Small intestine (tissue), 7 donors: ENCODE results near the gene CCR3. TPM values are rescaled to one million over a fixed set of nuclear protein-coding genes. Genes with fewer than 3 reads are reported as not detected.

Experiments
- DNase-seq, 2 donors: peaks; one replicate each; pipeline versions ENCODE4 v3.0.0 to v3.0.0-alpha.2; 2013
- FAIRE-seq: peaks from 2 replicates; lab custom pipeline; 2012; peaks lifted over from hg19 to GRCh38; lab: Jason Lieb, UNC
- H3K27ac ChIP-seq, 3 donors: one replicate each; pipeline ENCODE4 v1.5.1; 2013; ENCODE audit warnings: low read length in 2 of 3, mild to moderate bottlenecking in 2 of 3, control low read depth in 1 of 3, inconsistent platforms in 1 of 3, low read depth in 1 of 3, moderate library complexity in 1 of 3
- H3K27me3 ChIP-seq, 3 donors: one replicate each; pipeline ENCODE4 v1.6.1; 2013; ENCODE audit warnings: low read length in 3 of 3, inconsistent platforms in 1 of 3; ENCODE audit not compliant: control insufficient read depth in 3 of 3, insufficient read depth in 3 of 3
- H3K36me3 ChIP-seq, 3 donors: one replicate each; pipeline ENCODE4 v1.6.1; 2013; ENCODE audit warnings: low read length in 3 of 3, inconsistent platforms in 1 of 3, low read depth in 1 of 3, mild to moderate bottlenecking in 1 of 3, moderate library complexity in 1 of 3; ENCODE audit not compliant: control insufficient read depth in 3 of 3, insufficient read depth in 2 of 3
- H3K4me1 ChIP-seq, 3 donors: one replicate each; pipeline ENCODE4 v1.6.1; 2013; ENCODE audit warnings: low read length in 2 of 3, inconsistent platforms in 1 of 3, low read depth in 1 of 3, mild to moderate bottlenecking in 1 of 3, moderate library complexity in 1 of 3; ENCODE audit not compliant: control insufficient read depth in 3 of 3, insufficient read depth in 2 of 3
- H3K4me3 ChIP-seq, 3 donors: one replicate each; pipeline ENCODE4 v1.5.1; 2013; ENCODE audit warnings: low read length in 3 of 3, control low read depth in 1 of 3, inconsistent platforms in 1 of 3, low read depth in 1 of 3, mild to moderate bottlenecking in 1 of 3, moderate library complexity in 1 of 3
- H3K9me3 ChIP-seq, 2 donors: one replicate each; pipeline ENCODE4 v1.6.1; 2013; ENCODE audit warnings: low read depth in 1 of 2, low read length in 1 of 2; ENCODE audit not compliant: control insufficient read depth in 2 of 2, insufficient read depth in 1 of 2
- WGBS, 3 donors: extraction: QIAGEN DNeasy Blood & Tissue Kit; methylation state at CpG; one replicate each; pipeline ENCODE4 v1.1.7; 2013; 5-methylcytosine and 5-hydroxymethylcytosine counted together
- polyA plus RNA-seq, 4 donors: library from polyadenylated mRNA; stranded (reverse) in 3 of 4; unstranded in 1 of 4; fragments of 200-250 nt in 3 of 4; fragments of 120-200 nt in 1 of 4; gene quantifications; one replicate each; pipeline versions ENCODE4 v1.2.1 to v1.2.3, GENCODE V29; 2013
- donor health status: healthy with polysubstance abuse.
- donor health status: control.
- donor health status: control.
- donor health status: Bipolar disorder and iron deficiency.
- donor health status: healthy.

Gene CCR3
- polyA plus RNA-seq, 4 donors, result 0.22 TPM; not detected in 3

GRCh38 chr3:46293035-46293724 lies 50.9 kb downstream of the CCR3 start:
- no peak overlapping the region for H3K4me3 ChIP-seq
- H3K36me3 ChIP-seq, result no peaks in the 10 kb centered on the region
- peak overlapping the region in 1 of 3 donors; percentile 76 for H3K27ac ChIP-seq
- no peaks in the 10 kb centered on the region for H3K9me3 ChIP-seq
- H3K4me1 ChIP-seq, result peaks cover 0 to 2% (median 0%) of the 10 kb centered on the region in 3 donors
- WGBS, 3 donors, result 72 to 77% (median 73%) methylated on average over 2 of the region's 2 CpGs
- FAIRE-seq (no peak), DNase-seq (no peak)
- peaks cover 0 to 2% (median 0%) of the 10 kb centered on the region in 3 donors for H3K27me3 ChIP-seq

GRCh38 chr3:46293991-46294833 lies 52.0 kb downstream of the CCR3 start:
- 38 to 67% (median 47%) methylated on average over 4 of the region's 4 CpGs for WGBS, 3 donors
- Histone ChIP-seq H3K4me3 (no peak overlapping the region), H3K27me3 (peaks cover 0 to 4% (median 0%) of the 10 kb centered on the region in 3 donors), H3K4me1 (peaks cover 0 to 2% (median 0%) of the 10 kb centered on the region in 3 donors), H3K36me3 (no peaks in the 10 kb centered on the region), H3K27ac (peak overlapping the region in 1 of 3 donors; percentile 76), H3K9me3 (no peaks in the 10 kb centered on the region)
- DNase-seq (no peak), FAIRE-seq (no peak)

- Histone ChIP-seq H3K4me3 (no peak overlapping the region), H3K9me3 (no peaks in the 10 kb centered on the region), H3K4me1 (peaks cover 0 to 2% (median 0%) of the 10 kb centered on the region in 3 donors), H3K36me3 (no peaks in the 10 kb centered on the region), H3K27me3 (peaks cover 0 to 4% (median 0%) of the 10 kb centered on the region in 3 donors), H3K27ac (no peak overlapping the region)
- FAIRE-seq (no peak), DNase-seq (no peak)
- WGBS, 3 donors, result 65 to 94% (median 88%) methylated on average over 1 of the region's 1 CpG
Observed at GRCh38 chr3:46296826-46297225, 54.6 kb downstream of the CCR3 start.

- 61 to 64% (median 64%) methylated on average over 9 of the region's 9 CpGs for WGBS, 3 donors
- Histone ChIP-seq H3K4me3 (no peak overlapping the region), H3K4me1 (peaks cover 0 to 2% (median 0%) of the 10 kb centered on the region in 3 donors), H3K36me3 (no peaks in the 10 kb centered on the region), H3K9me3 (no peaks in the 10 kb centered on the region), H3K27me3 (peaks cover 0 to 4% (median 0%) of the 10 kb centered on the region in 3 donors), H3K27ac (peak overlapping the region in 1 of 3 donors; percentile 10)
- DNase-seq, result no peak
- FAIRE-seq, result no peak
Observed at GRCh38 chr3:46297658-46298423, 55.6 kb downstream of the CCR3 start.

GRCh38 chr3:46298871-46299607 lies 56.8 kb downstream of the CCR3 start:
- no peaks in the 10 kb centered on the region for H3K36me3 ChIP-seq
- H3K27ac ChIP-seq, result peak overlapping the region in 1 of 3 donors; percentile 38
- FAIRE-seq (no peak), DNase-seq (no peak)
- H3K27me3 ChIP-seq, result peaks cover 0 to 4% (median 0%) of the 10 kb centered on the region in 3 donors
- WGBS, 3 donors, result 65 to 74% (median 72%) methylated on average over 9 of the region's 9 CpGs
- no peaks in the 10 kb centered on the region for H3K9me3 ChIP-seq
- no peak overlapping the region for H3K4me3 ChIP-seq
- no peaks in the 10 kb centered on the region for H3K4me1 ChIP-seq

GRCh38 chr3:46299608-46300460 lies 57.6 kb downstream of the CCR3 start:
- Histone ChIP-seq H3K9me3 (no peaks in the 10 kb centered on the region), H3K4me3 (no peak overlapping the region), H3K36me3 (no peaks in the 10 kb centered on the region), H3K4me1 (no peaks in the 10 kb centered on the region), H3K27ac (peak overlapping the region in 1 of 3 donors; percentile 75), H3K27me3 (peaks cover 0 to 4% (median 0%) of the 10 kb centered on the region in 3 donors)
- WGBS, 3 donors, result 60 to 66% (median 63%) methylated on average over 5 of the region's 5 CpGs
- no peak for FAIRE-seq
- DNase-seq, result no peak

- 65 to 68% (median 67%) methylated on average over 3 of the region's 3 CpGs for WGBS, 3 donors
- no peaks in the 10 kb centered on the region for H3K36me3 ChIP-seq
- no peaks in the 10 kb centered on the region for H3K4me1 ChIP-seq
- H3K4me3 ChIP-seq, result no peak overlapping the region
- no peak for DNase-seq
- peaks cover 0 to 4% (median 0%) of the 10 kb centered on the region in 3 donors for H3K27me3 ChIP-seq
- no peak for FAIRE-seq
- peak overlapping the region in 1 of 3 donors; percentile 75 for H3K27ac ChIP-seq
- H3K9me3 ChIP-seq, result no peaks in the 10 kb centered on the region
Observed at GRCh38 chr3:46300461-46300789, 58.2 kb downstream of the CCR3 start.
